Lower leg skin (tissue), 4 donors: ENCODE measurements around the gene CTBP2. TPM values are rescaled to one million over a fixed set of nuclear protein-coding genes. Genes with fewer than 3 reads are reported as not detected.

Experiments
- DNase-seq, 2 donors: peaks; one replicate each; pipeline ENCODE4 v3.0.0-alpha.2; 2019; ENCODE audit warnings: low spot score in 2 of 2
- H3K4me3 ChIP-seq: fragments of 200-600 bp; sonication (generic); 2 replicates; pipeline ENCODE4 v1.5.1; 2017; ENCODE audit warnings: mild to moderate bottlenecking, low read depth; ENCODE audit not compliant: poor library complexity, severe bottlenecking
- POLR2A ChIP-seq, 2 donors: fragments of 450-650 bp; IDR thresholded peaks; one replicate each; pipeline ENCODE4 v1.6.1; 2016 to 2017; ENCODE audit warnings: antibody characterized with exemption in 2 of 2, mild to moderate bottlenecking in 1 of 2, moderate library complexity in 1 of 2
- WGBS, 2 donors: methylation state at CpG; one replicate each; pipeline ENCODE4 v1.1.5; 2018; 5-methylcytosine and 5-hydroxymethylcytosine counted together
- intact Hi-C: fragments of 100-400 bp; cut with DNase I; formaldehyde crosslinking; loops from one replicate; pipeline ENCODE4 v1.15.0; 2023; ENCODE audit warnings: low total_unique reads
- total RNA-seq, 4 donors: library from RNA; depleted of rRNA; stranded (reverse); fragments of >200 nt; gene quantifications; one replicate each; pipeline ENCODE4 v1.1.0, GENCODE V29; 2016
- TF ChIP-seq, protein P1 (sequence below), 3 donors: fragments of 450-650 bp; IDR thresholded peaks; one replicate each; pipeline ENCODE4 v1.5.1; 2016; ENCODE audit warnings: antibody characterized with exemption in 3 of 3, mild to moderate bottlenecking in 3 of 3, moderate library complexity in 2 of 3

The CTBP2 gene
- total RNA-seq, 4 donors from 2014 or later: 30.3 to 39.5 (median 32.2) TPM

GRCh38 chr10:125007436-125007835 lies 152.9 kb downstream of the CTBP2 start:
- intact Hi-C loops: no loop called here
- no peak overlapping the region for H3K4me3 ChIP-seq
- WGBS, 2 donors: 74 to 78% methylated on average over 6 of the region's 6 CpGs
- no peak for DNase-seq
- no peak for TF ChIP-seq POLR2A (IDR thresholded peaks at IDR 0.05)
- TF ChIP-seq, protein P1, sequence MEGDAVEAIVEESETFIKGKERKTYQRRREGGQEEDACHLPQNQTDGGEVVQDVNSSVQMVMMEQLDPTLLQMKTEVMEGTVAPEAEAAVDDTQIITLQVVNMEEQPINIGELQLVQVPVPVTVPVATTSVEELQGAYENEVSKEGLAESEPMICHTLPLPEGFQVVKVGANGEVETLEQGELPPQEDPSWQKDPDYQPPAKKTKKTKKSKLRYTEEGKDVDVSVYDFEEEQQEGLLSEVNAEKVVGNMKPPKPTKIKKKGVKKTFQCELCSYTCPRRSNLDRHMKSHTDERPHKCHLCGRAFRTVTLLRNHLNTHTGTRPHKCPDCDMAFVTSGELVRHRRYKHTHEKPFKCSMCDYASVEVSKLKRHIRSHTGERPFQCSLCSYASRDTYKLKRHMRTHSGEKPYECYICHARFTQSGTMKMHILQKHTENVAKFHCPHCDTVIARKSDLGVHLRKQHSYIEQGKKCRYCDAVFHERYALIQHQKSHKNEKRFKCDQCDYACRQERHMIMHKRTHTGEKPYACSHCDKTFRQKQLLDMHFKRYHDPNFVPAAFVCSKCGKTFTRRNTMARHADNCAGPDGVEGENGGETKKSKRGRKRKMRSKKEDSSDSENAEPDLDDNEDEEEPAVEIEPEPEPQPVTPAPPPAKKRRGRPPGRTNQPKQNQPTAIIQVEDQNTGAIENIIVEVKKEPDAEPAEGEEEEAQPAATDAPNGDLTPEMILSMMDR (IDR thresholded peaks at IDR 0.05): no peak

- no peak for DNase-seq
- 65 to 66% methylated on average over 19 of the region's 19 CpGs for WGBS, 2 donors
- TF ChIP-seq, protein P1 (IDR thresholded peaks at IDR 0.05): no peak
- TF ChIP-seq POLR2A (IDR thresholded peaks at IDR 0.05): no peak
- intact Hi-C loops: no loop called here
- H3K4me3 ChIP-seq: no peak overlapping the region
Observed at GRCh38 chr10:125006921-125007426, 153.4 kb downstream of the CTBP2 start.

GRCh38 chr10:125006188-125006680 lies 154.1 kb downstream of the CTBP2 start:
- DNase-seq: no peak
- no peak overlapping the region for H3K4me3 ChIP-seq
- TF ChIP-seq POLR2A (IDR thresholded peaks at IDR 0.05): no peak
- TF ChIP-seq, protein P1 (IDR thresholded peaks at IDR 0.05): no peak
- WGBS, 2 donors: 92 to 94% methylated on average over 8 to 9 of the region's 9 CpGs
- intact Hi-C loops: no loop called here

- H3K4me3 ChIP-seq: no peak overlapping the region
- TF ChIP-seq POLR2A (IDR thresholded peaks at IDR 0.05): no peak
- TF ChIP-seq, protein P1 (IDR thresholded peaks at IDR 0.05): no peak
- WGBS, 2 donors: 92 to 94% methylated on average over 32 to 36 of the region's 36 CpGs
- peak in 1 of 2 donors; percentile 79 for DNase-seq
- intact Hi-C loops: no loop called here
Observed at GRCh38 chr10:125005312-125006187, 154.8 kb downstream of the CTBP2 start.

DNA sequence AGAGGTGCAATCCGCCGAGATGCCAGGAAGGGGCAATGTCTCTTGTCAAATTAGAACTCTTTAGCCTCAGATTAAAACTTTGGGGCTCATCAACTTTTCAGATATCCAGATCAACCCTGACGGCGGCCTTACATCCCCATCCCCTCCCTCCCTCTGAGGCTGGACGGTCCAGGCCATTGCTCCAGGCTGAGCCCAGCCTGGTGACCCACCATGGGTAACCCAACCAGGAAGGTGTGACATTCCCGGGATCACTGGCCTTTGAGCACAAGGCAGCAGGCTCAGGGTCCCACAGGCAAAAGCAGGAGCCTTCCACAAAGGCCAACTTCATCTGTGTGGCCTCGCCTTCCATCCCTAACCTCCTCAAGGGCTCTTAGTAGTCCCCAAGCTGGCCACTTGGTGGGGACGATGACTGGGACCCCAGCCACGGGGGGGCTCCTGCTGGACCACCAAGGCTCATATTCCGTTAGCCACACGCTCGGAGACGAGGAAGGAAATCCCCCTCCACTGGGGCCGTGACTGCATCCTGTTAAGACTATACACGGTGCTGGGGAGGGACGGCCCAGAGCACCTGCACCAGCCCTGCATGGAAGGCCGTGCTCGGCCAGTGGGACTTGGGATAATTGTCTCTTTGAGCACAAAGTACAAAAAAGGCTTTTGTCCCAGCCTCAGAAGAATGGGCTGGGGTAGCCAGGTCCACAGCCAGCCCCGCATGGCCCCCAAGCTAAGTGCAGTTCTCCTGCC lies 155.6 kb downstream of the CTBP2 start:
- no peak overlapping the region for H3K4me3 ChIP-seq
- TF ChIP-seq POLR2A (IDR thresholded peaks at IDR 0.05): no peak
- intact Hi-C loops: no loop called here
- DNase-seq: peak in 1 of 2 donors; percentile 78
- 83 to 86% methylated on average over 18 to 19 of the region's 19 CpGs for WGBS, 2 donors
